Progenitor cell of endocrine pancreas (in vitro differentiated cells): ENCODE measurements around the gene PRKN. TPM values are rescaled to one million over a fixed set of nuclear protein-coding genes. Genes with fewer than 3 reads are reported as not detected.

ENCODE experiments used
- DNase-seq: peaks from one replicate; pipeline ENCODE4 v3.0.0; 2021; ENCODE audit warnings: low spot score; ENCODE audit not compliant: unreplicated experiment
- H3K27ac Mint-ChIP-seq: 2 replicates; pipeline ENCODE4 v1.8.0; 2021; ENCODE audit warnings: mild to moderate bottlenecking, moderate library complexity, mixed read lengths
- H3K27me3 Mint-ChIP-seq: 2 replicates; pipeline ENCODE4 v1.8.0; 2021; ENCODE audit warnings: mixed read lengths
- H3K36me3 Mint-ChIP-seq: 2 replicates; pipeline ENCODE4 v1.8.0; 2022; ENCODE audit warnings: mixed read lengths; ENCODE audit not compliant: insufficient read depth
- H3K4me1 Mint-ChIP-seq: 2 replicates; pipeline ENCODE4 v1.8.0; 2021; ENCODE audit warnings: low read depth, mixed read lengths
- H3K4me3 Mint-ChIP-seq: 2 replicates; pipeline ENCODE4 v1.8.0; 2021; ENCODE audit warnings: low read depth, mild to moderate bottlenecking, moderate library complexity, mixed read lengths
- H3K9me3 Mint-ChIP-seq: 2 replicates; pipeline ENCODE4 v1.8.0; 2021; ENCODE audit warnings: low read depth, mixed read lengths
- CTCF ChIP-seq: fragments of 200-600 bp; sonication (generic); IDR thresholded peaks from one replicate; pipeline ENCODE4 v1.5.0; 2021; ENCODE audit warnings: antibody characterized with exemption, mild to moderate bottlenecking; ENCODE audit not compliant: unreplicated experiment
- total RNA-seq: library from RNA; stranded (reverse); gene quantifications from 2 replicates; pipeline ENCODE4 v1.2.1, GENCODE V29; 2021

Gene PRKN
- total RNA-seq, 1 donor from 2014 or later: 4.6 TPM

GRCh38 chr6:162198925-162199324 is 528.6 kb downstream of the PRKN start:
- TF ChIP-seq CTCF: no peak
- Mint-ChIP-seq H3K27ac (no peak overlapping the region), H3K36me3 (no peaks in the 10 kb centered on the region), H3K27me3 (peaks cover 6% of the 10 kb centered on the region), H3K4me3 (no peak overlapping the region), H3K9me3 (no peaks in the 10 kb centered on the region), H3K4me1 (peaks cover 15% of the 10 kb centered on the region)
- no peak for DNase-seq

- Mint-ChIP-seq H3K9me3 (no peaks in the 10 kb centered on the region), H3K27ac (no peak overlapping the region), H3K27me3 (peaks cover 5% of the 10 kb centered on the region), H3K4me3 (no peak overlapping the region), H3K36me3 (no peaks in the 10 kb centered on the region), H3K4me1 (peaks cover 15% of the 10 kb centered on the region)
- no peak for DNase-seq
- no peak for TF ChIP-seq CTCF
Measured at GRCh38 chr6:162198076-162198475, 529.5 kb downstream of the PRKN start.

- Mint-ChIP-seq H3K27ac (no peak overlapping the region), H3K9me3 (no peaks in the 10 kb centered on the region), H3K36me3 (no peaks in the 10 kb centered on the region), H3K4me1 (no peaks in the 10 kb centered on the region), H3K27me3 (no peaks in the 10 kb centered on the region), H3K4me3 (no peak overlapping the region)
- no peak for DNase-seq
- TF ChIP-seq CTCF: no peak
Measured at GRCh38 chr6:162195441-162195840, 532.1 kb downstream of the PRKN start.

- no peak for TF ChIP-seq CTCF
- Mint-ChIP-seq H3K4me3 (no peak overlapping the region), H3K9me3 (peaks cover 4% of the 10 kb centered on the region), H3K27me3 (peaks cover 3% of the 10 kb centered on the region), H3K27ac (no peak overlapping the region), H3K36me3 (no peaks in the 10 kb centered on the region), H3K4me1 (no peaks in the 10 kb centered on the region)
- DNase-seq: no peak
Measured at GRCh38 chr6:162190981-162191380, 536.6 kb downstream of the PRKN start.

GRCh38 chr6:162187168-162187935 is 540.2 kb downstream of the PRKN start:
- Mint-ChIP-seq H3K9me3 (peaks cover 4% of the 10 kb centered on the region), H3K36me3 (no peaks in the 10 kb centered on the region), H3K27ac (no peak overlapping the region), H3K4me1 (no peaks in the 10 kb centered on the region), H3K27me3 (peaks cover 8% of the 10 kb centered on the region), H3K4me3 (no peak overlapping the region)
- no peak for DNase-seq
- no peak for TF ChIP-seq CTCF
